ENCODE data around the gene SPRYD7.

The SPRYD7 gene

DNA sequence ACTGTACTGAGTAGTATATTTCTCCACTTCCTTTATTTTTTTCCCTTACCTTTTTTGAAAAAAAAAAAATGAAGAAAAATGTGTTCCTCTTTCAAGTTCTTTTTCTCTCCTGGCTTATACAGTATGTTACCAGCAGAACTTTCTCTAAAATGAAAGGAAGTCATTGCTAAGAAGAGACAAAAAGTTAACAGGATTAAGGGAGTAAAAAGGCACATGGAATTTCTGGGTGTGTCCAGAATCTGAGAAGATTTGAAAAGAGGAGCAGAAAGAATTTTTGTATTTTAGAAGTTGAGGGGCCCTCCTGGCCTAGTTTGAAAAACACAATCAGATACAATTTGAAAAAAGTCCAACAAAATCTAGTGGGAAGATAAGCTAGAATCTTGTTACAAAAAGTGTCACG lies 39.7 kb upstream of the SPRYD7 start:
- Histone ChIP-seq H3K27me3 (replicated peaks; ENCODE audit: control insufficient read depth, insufficient read depth, low read length) (no peaks in the 10 kb centered on the region), H3K36me3 (ENCODE audit: control insufficient read depth, insufficient read depth, low read length) (no peaks in the 10 kb centered on the region), H3K4me3 (replicated peaks; ENCODE audit: low read depth, low read length) (no peak overlapping the region)
- no peak for DNase-seq (ENCODE audit: extremely low read depth, insufficient read length)
- TF ChIP-seq, protein P1, sequence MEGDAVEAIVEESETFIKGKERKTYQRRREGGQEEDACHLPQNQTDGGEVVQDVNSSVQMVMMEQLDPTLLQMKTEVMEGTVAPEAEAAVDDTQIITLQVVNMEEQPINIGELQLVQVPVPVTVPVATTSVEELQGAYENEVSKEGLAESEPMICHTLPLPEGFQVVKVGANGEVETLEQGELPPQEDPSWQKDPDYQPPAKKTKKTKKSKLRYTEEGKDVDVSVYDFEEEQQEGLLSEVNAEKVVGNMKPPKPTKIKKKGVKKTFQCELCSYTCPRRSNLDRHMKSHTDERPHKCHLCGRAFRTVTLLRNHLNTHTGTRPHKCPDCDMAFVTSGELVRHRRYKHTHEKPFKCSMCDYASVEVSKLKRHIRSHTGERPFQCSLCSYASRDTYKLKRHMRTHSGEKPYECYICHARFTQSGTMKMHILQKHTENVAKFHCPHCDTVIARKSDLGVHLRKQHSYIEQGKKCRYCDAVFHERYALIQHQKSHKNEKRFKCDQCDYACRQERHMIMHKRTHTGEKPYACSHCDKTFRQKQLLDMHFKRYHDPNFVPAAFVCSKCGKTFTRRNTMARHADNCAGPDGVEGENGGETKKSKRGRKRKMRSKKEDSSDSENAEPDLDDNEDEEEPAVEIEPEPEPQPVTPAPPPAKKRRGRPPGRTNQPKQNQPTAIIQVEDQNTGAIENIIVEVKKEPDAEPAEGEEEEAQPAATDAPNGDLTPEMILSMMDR (IDR thresholded peaks at IDR 0.05; ENCODE audit: insufficient read depth, low read length, poor library complexity, severe bottlenecking), result no peak

DNA sequence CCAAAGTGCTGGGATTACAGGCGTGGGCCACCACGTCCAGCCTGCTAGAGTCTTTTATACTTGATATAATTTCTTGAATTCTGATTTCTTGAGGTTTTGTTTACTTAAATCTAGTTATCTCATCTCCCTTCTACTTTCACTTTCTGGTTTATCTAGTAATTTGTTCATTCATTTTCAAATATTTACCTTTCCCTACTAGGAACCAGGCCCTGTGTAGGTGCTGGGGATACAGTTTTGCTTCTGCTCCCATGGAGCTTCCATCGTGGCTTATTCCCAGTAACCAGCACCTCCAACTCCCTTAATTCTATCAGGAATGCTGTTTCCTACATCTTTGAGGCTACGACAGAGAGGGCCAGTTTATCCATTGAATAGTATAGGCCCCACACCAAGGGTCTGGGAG lies 36.6 kb upstream of the SPRYD7 start:
- no peak for DNase-seq (ENCODE audit: extremely low read depth, insufficient read length)
- TF ChIP-seq, protein P1 (IDR thresholded peaks at IDR 0.05; ENCODE audit: insufficient read depth, low read length, poor library complexity, severe bottlenecking), result no peak

DNA sequence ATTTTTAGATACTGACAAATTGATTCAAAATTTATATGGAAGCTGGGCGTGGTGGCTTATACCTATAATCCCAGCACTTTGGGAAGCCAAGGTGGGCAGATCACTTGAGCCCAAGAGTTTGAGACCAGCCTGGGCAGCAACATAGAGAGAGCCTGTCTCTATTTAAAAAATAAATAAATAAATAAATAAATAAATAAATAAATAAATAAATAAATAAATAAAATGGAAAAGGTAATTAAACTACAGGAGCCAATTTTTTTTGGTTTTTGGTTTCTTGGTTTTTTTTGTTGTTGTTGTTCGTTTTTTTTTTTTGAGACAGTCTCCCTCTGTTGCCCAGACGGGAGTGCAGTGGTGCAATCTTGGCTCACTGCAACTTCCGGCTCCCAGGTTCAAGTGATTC lies 31.3 kb upstream of the SPRYD7 start:
- TF ChIP-seq, protein P1 (IDR thresholded peaks at IDR 0.05; ENCODE audit: insufficient read depth, low read length, poor library complexity, severe bottlenecking), result no peak
- Histone ChIP-seq H3K36me3 (ENCODE audit: control insufficient read depth, insufficient read depth, low read length) (no peaks in the 10 kb centered on the region), H3K27me3 (replicated peaks; ENCODE audit: control insufficient read depth, insufficient read depth, low read length) (no peaks in the 10 kb centered on the region), H3K4me3 (replicated peaks; ENCODE audit: low read depth, low read length) (no peak overlapping the region)
- DNase-seq (ENCODE audit: extremely low read depth, insufficient read length), result no peak

More for the DNA sequence above, 36.6 kb upstream of the SPRYD7 start:
- H3K36me3 ChIP-seq (ENCODE audit: control insufficient read depth, insufficient read depth, low read length), result no peaks in the 10 kb centered on the region
- no peaks in the 10 kb centered on the region for H3K27me3 ChIP-seq (replicated peaks; ENCODE audit: control insufficient read depth, insufficient read depth, low read length)
- H3K4me3 ChIP-seq (replicated peaks; ENCODE audit: low read depth, low read length), result no peak overlapping the region

DNA sequence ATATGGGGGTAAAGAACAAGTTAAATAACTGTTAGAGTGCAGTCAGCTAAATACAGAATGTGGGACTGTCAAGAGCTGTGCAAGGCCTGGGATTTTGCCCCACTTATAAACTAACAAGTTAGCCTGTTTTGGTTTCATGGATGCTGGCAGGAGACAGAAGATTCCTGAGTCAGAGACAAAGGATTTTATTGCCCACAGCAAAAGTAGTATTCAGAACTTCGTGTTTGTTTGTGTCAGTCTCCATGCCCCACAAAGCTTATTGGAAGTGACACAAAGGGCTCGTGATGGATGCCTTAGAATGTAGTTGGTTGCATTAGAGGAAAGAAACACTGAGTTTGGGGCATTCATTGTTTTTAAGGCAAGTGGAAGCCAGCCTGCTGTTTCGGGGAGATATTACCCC lies 22.2 kb upstream of the SPRYD7 start:
- TF ChIP-seq, protein P1 (IDR thresholded peaks at IDR 0.05; ENCODE audit: insufficient read depth, low read length, poor library complexity, severe bottlenecking), result no peak
- no peaks in the 10 kb centered on the region for H3K27me3 ChIP-seq (replicated peaks; ENCODE audit: control insufficient read depth, insufficient read depth, low read length)
- no peak overlapping the region for H3K4me3 ChIP-seq (replicated peaks; ENCODE audit: low read depth, low read length)
- DNase-seq (ENCODE audit: extremely low read depth, insufficient read length), result no peak
- no peaks in the 10 kb centered on the region for H3K36me3 ChIP-seq (ENCODE audit: control insufficient read depth, insufficient read depth, low read length)

DNA sequence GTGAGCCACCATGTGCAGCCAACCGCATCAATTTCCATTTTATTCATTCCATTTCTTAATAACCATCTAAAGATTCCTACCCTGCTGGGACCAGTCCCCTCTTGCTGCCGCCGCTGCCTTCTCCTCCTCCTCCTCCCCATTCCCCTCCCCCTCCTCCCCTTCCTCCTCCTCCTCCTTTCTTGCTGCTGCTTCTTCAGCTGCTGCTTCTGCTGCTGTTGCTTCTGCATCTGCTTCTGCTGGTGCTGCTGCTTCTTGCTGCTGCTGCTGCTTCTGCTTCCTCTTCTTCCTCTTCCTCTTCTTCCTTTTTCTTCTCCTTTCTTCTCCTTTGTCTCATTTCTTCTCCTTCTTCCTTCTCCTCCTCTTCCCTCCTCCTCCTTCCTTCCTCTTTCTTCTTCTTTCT lies 20.0 kb upstream of the SPRYD7 start:
- Histone ChIP-seq H3K27me3 (replicated peaks; ENCODE audit: control insufficient read depth, insufficient read depth, low read length) (no peaks in the 10 kb centered on the region), H3K4me3 (replicated peaks; ENCODE audit: low read depth, low read length) (no peak overlapping the region), H3K36me3 (ENCODE audit: control insufficient read depth, insufficient read depth, low read length) (no peaks in the 10 kb centered on the region)
- DNase-seq (ENCODE audit: extremely low read depth, insufficient read length), result no peak
- TF ChIP-seq, protein P1 (IDR thresholded peaks at IDR 0.05; ENCODE audit: insufficient read depth, low read length, poor library complexity, severe bottlenecking), result no peak
